DND-41 (cell line): ENCODE measurements around the gene OR51B4.

Experiments
- CTCF ChIP-seq: IDR thresholded peaks from 2 replicates; pipeline ENCODE4 v1.5.1; 2012; ENCODE audit warnings: borderline replicate concordance, low read length, moderate library complexity, mild to moderate bottlenecking; ENCODE audit not compliant: poor library complexity, severe bottlenecking; ENCODE audit errors: extremely low read depth
- EZH2 ChIP-seq: IDR thresholded peaks from 3 replicates; pipeline ENCODE4 v1.6.1; 2012; ENCODE audit warnings: borderline replicate concordance, low read depth, mild to moderate bottlenecking, moderate library complexity, low read length, inconsistent platforms; ENCODE audit not compliant: severe bottlenecking

GRCh38 chr11:5280582-5281102 is 21.1 kb downstream of the OR51B4 start:
- TF ChIP-seq CTCF = no peak
- TF ChIP-seq EZH2 = no peak
